MCF 10A (cell line): ENCODE data around the gene GUK1. TPM values are rescaled to one million over a fixed set of nuclear protein-coding genes. Genes with fewer than 3 reads are reported as not detected.

Experiments
- BruUV-seq: library from RNA; stranded (reverse); fragments of 400-500 nt; replicated peaks from 2 replicates; lab custom pipeline; 2021; lab: Mats Ljungman, UMichigan
- CTCF ChIA-PET: fragments of 300-600 bp; sonication (Branson Sonifier 250); formaldehyde crosslinking; extraction: SDS; loops from one replicate; lab custom pipeline; 2021; ENCODE audit warnings: antibody characterized with exemption, inconsistent platforms; lab: Yijun Ruan, JAX
- POLR2A ChIA-PET: fragments of 300-600, 350-650 bp; sonication (Branson Sonifier 250); formaldehyde crosslinking; extraction: SDS; loops from one replicate; lab custom pipeline; 2020; ENCODE audit warnings: antibody characterized with exemption, inconsistent platforms; lab: Yijun Ruan, JAX
- DNase-seq: peaks from one replicate; pipeline ENCODE4 v3.0.0-alpha.2; 2018; ENCODE audit not compliant: unreplicated experiment
- H3K27ac Mint-ChIP-seq: one replicate; pipeline ENCODE4 v1.8.0; 2022; ENCODE audit warnings: mild to moderate bottlenecking, low read depth, mixed read lengths; ENCODE audit not compliant: unreplicated experiment
- H3K27me3 Mint-ChIP-seq: one replicate; pipeline ENCODE4 v1.8.0; 2022; ENCODE audit warnings: mixed read lengths; ENCODE audit not compliant: insufficient read depth, unreplicated experiment
- H3K36me3 Mint-ChIP-seq: one replicate; pipeline ENCODE4 v1.8.0; 2022; ENCODE audit warnings: mild to moderate bottlenecking, moderate library complexity, mixed read lengths; ENCODE audit not compliant: insufficient read depth, unreplicated experiment
- H3K4me1 Mint-ChIP-seq: one replicate; pipeline ENCODE4 v1.8.0; 2022; ENCODE audit warnings: mixed read lengths; ENCODE audit not compliant: insufficient read depth, unreplicated experiment
- H3K4me3 Mint-ChIP-seq: one replicate; pipeline ENCODE4 v1.8.0; 2022; ENCODE audit warnings: mild to moderate bottlenecking, moderate library complexity, mixed read lengths; ENCODE audit not compliant: unreplicated experiment
- H3K9me3 Mint-ChIP-seq: one replicate; pipeline ENCODE4 v1.8.0; 2022; ENCODE audit warnings: mixed read lengths; ENCODE audit not compliant: unreplicated experiment
- intact Hi-C: fragments of 100-400 bp; cut with micrococcal nuclease; formaldehyde crosslinking; loops from 2 replicates; pipeline ENCODE4 v1.14.1; 2022
- total RNA-seq: library from RNA; stranded (reverse); gene quantifications from 2 replicates; pipeline ENCODE4 v1.2.3, GENCODE V29; 2022
- TF ChIP-seq, protein P1 (sequence below): fragments of 200-600 bp; IDR thresholded peaks from one replicate; pipeline ENCODE4 v1.8.0; 2022; ENCODE audit warnings: antibody characterized with exemption, mild to moderate bottlenecking; ENCODE audit not compliant: unreplicated experiment

Gene GUK1
- total RNA-seq, 1 experiment from 2014 or later: 495 TPM

DNA sequence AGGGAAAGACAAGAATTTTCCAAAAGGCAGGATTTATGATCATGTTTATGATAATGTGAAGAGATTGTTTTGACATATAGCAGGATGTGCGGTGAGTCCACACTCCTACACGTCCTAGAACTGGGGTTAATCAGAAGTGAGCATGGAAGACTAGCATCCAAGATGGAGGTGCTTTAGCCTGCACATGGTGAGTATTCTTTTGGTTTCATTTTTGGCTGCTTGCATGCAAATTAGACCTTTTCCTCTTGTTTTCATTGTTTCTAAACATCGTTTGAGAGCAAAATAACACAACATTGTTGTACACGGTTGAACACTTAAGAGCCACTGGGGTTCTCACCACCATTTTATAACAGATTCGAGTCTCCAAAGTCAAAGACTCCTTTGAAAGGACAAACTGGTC, 14.9 kb upstream of the GUK1 start:
- no peaks in the 10 kb centered on the region for H3K36me3 Mint-ChIP-seq
- no peak for DNase-seq
- TF ChIP-seq, protein P1, sequence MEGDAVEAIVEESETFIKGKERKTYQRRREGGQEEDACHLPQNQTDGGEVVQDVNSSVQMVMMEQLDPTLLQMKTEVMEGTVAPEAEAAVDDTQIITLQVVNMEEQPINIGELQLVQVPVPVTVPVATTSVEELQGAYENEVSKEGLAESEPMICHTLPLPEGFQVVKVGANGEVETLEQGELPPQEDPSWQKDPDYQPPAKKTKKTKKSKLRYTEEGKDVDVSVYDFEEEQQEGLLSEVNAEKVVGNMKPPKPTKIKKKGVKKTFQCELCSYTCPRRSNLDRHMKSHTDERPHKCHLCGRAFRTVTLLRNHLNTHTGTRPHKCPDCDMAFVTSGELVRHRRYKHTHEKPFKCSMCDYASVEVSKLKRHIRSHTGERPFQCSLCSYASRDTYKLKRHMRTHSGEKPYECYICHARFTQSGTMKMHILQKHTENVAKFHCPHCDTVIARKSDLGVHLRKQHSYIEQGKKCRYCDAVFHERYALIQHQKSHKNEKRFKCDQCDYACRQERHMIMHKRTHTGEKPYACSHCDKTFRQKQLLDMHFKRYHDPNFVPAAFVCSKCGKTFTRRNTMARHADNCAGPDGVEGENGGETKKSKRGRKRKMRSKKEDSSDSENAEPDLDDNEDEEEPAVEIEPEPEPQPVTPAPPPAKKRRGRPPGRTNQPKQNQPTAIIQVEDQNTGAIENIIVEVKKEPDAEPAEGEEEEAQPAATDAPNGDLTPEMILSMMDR: no peak
- H3K4me1 Mint-ChIP-seq: no peaks in the 10 kb centered on the region
- H3K9me3 Mint-ChIP-seq: no peaks in the 10 kb centered on the region
- intact Hi-C loops: no loop called here
- H3K27me3 Mint-ChIP-seq: no peaks in the 10 kb centered on the region
- H3K4me3 Mint-ChIP-seq: no peak overlapping the region
- BruUV-seq: no TSS peak
- ChIA-PET POLR2A (interaction anchor here (0.6 to 1.5 kb wide), 3 partner anchors 15 to 562 kb away, joined by 3 to 4 read pairs (median 4); partner anchors contain the start of genes GUK1 and WNT9A), CTCF (interaction anchor here (0.6 to 2.6 kb wide), 5 partner anchors 11 to 126 kb away, joined by 3 to 11 read pairs (median 6); no protein-coding TSS in a partner anchor)
- H3K27ac Mint-ChIP-seq: no peak overlapping the region

DNA sequence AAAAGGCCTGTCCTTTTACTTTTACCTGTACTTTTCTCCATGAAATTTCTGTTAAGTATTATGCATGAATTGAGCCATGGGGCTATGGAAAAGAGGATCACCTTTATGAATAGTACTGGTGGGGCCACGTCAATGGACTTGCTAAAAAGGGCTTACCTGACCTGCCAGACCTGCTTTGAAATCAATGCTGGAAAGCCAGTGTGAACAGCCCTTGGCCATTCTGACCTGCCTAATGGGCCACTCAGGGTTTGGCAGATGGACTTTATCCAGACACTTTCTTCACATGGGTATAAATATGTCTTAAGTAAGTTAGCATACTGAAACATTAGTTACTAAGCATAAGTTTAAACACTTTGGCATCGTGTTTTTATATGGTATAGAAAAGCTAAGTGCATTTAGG, 8.3 kb upstream of the GUK1 start:
- Mint-ChIP-seq H3K27me3 (peaks cover 18% of the 10 kb centered on the region), H3K4me3 (no peak overlapping the region), H3K4me1 (peaks cover 10% of the 10 kb centered on the region), H3K27ac (no peak overlapping the region), H3K36me3 (no peaks in the 10 kb centered on the region), H3K9me3 (no peaks in the 10 kb centered on the region)
- BruUV-seq: no TSS peak
- ChIA-PET CTCF (interaction anchor here (1.1 to 4.7 kb wide), 16 partner anchors 9 to 383 kb away, joined by 3 to 62 read pairs (median 15); partner anchors contain the start of genes GUK1, IBA57 and MRPL55), POLR2A (interaction anchor here (0.7 to 5.5 kb wide), 15 partner anchors 9 to 838 kb away, joined by 3 to 56 read pairs (median 7); partner anchors contain the start of genes ARF1, GUK1, IBA57 and MRPL55)
- intact Hi-C loops: loop anchor here (1.0 to 2.0 kb wide), 9 partner anchors 35 to 651 kb away; a partner anchor contains a TSS
- TF ChIP-seq, protein P1: no peak
- DNase-seq: no peak

DNA sequence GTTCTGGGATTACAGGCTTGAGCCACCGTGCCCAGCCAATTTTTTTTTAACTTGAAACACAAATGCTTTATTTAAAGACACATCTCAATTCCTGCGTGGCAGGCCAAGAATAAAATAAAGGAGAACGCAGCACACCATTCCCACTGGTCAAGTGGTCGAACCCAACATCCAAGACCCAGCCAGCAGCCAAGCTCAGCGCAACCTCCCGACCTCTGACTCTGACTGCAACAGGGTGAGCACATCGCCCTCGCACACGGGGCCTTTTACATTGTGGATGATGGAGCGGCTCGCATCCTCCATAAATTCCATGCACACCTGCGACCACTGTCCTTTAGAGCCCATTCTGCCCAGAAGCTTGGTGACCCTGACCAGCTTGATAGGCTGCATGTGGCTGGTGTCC, 5.5 kb upstream of the GUK1 start:
- DNase-seq: no peak
- no TSS peak for BruUV-seq
- H3K36me3 Mint-ChIP-seq: no peaks in the 10 kb centered on the region
- ChIA-PET POLR2A (interaction anchor here (0.6 to 1.6 kb wide), 3 partner anchors 25 to 408 kb away, joined by 3 to 8 read pairs (median 4); partner anchors contain the start of gene IBA57), CTCF (interaction anchor here (0.7 to 1.3 kb wide), 2 partner anchors 130 to 373 kb away, joined by 3 to 4 read pairs; no protein-coding TSS in a partner anchor)
- no peak overlapping the region for H3K27ac Mint-ChIP-seq
- H3K27me3 Mint-ChIP-seq: peaks cover 30% of the 10 kb centered on the region
- peaks cover 10% of the 10 kb centered on the region for H3K4me1 Mint-ChIP-seq
- intact Hi-C loops: no loop called here
- no peaks in the 10 kb centered on the region for H3K9me3 Mint-ChIP-seq
- H3K4me3 Mint-ChIP-seq: no peak overlapping the region
- TF ChIP-seq, protein P1: no peak

DNA sequence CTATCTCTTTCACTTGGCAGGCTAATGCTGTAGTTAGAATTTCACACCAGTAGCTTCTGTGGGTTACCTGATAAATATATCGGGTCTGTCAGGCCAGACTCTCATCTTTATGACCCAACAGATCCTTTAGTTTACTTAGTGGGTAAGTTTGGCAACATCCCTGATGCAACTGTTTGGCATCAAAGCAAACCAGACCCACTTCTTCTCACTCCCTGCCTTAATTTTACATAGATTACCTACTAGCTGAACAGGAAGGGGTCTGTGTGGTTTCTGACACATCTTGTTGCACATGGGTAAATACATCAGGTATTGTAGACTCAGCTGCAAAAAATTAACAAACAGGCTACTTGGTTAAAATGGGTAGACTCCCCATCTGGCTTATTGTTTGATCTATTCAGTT, 3.2 kb upstream of the GUK1 start:
- no peak for DNase-seq
- no peaks in the 10 kb centered on the region for H3K9me3 Mint-ChIP-seq
- TF ChIP-seq, protein P1: no peak
- H3K27ac Mint-ChIP-seq: no peak overlapping the region
- intact Hi-C loops: no loop called here
- no peak overlapping the region for H3K4me3 Mint-ChIP-seq
- POLR2A ChIA-PET: interaction anchor here (0.6 to 9.7 kb wide), 6 partner anchors 27 to 742 kb away, joined by 3 to 318 read pairs (median 4); partner anchors contain the start of genes ARF1, IBA57, MRPL55 and RNF187
- peaks cover 7% of the 10 kb centered on the region for H3K36me3 Mint-ChIP-seq
- H3K4me1 Mint-ChIP-seq: peaks cover under 1% of the 10 kb centered on the region
- BruUV-seq: no TSS peak
- H3K27me3 Mint-ChIP-seq: peaks cover 30% of the 10 kb centered on the region
- CTCF ChIA-PET: interaction anchor here (1.0 to 2.0 kb wide), 6 partner anchors 28 to 378 kb away, joined by 3 to 10 read pairs (median 4); no protein-coding TSS in a partner anchor
